ENCODE data around the gene BAZ2B. TPM values are rescaled to one million over a fixed set of nuclear protein-coding genes. Genes with fewer than 3 reads are reported as not detected.

The BAZ2B gene
- total and polyA plus RNA-seq, 4 donors: 18.3 to 266 (median 39.5) TPM

DNA sequence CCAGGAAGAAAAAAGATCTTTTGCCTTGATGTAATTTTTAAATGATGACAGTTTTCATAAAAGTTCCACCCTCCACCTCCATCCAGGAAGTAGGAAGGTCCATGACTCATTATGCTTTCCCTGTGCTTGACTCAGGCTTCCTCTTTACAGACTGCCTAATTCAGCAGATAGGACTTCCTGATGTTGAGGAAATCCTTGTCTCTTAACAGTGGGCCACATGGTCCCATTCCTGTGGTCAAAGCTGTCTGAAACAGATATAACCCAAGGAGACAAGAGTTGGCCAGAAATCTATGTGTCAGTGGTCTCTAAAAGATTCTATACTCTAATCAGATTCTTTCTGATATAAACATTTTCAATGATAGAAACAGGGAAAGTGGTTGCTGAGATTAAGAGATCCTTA lies 119.1 kb downstream of the BAZ2B start:
- no peak overlapping the region for H3K9ac ChIP-seq (ENCODE audit: insufficient read depth in 1 of 2, low read length in 2 of 2)
- H3K4me1 ChIP-seq (ENCODE audit: control insufficient read depth in 5 of 5, insufficient read depth in 5 of 5, low read length in 5 of 5): peaks cover 0 to 3% (median 0%) of the 10 kb centered on the region in 5 donors
- TF ChIP-seq CTCF (IDR thresholded peaks at IDR 0.05; ENCODE audit: control extremely low read depth, extremely low read depth): no peak
- peak; percentile 14 to 56 (median 45) for DNase-seq
- peak overlapping the region in 1 of 2 donors; percentile 21 for H3K27ac ChIP-seq (ENCODE audit: low read depth in 1 of 2, low read length in 1 of 2)
- H3K36me3 ChIP-seq (ENCODE audit: control insufficient read depth in 4 of 4, insufficient read depth in 4 of 4, low read length in 4 of 4): peaks cover 0 to 6% (median 1%) of the 10 kb centered on the region in 4 donors
- no peak overlapping the region for H3K4me3 ChIP-seq
- H3K9me3 ChIP-seq (ENCODE audit: control insufficient read depth in 4 of 4, insufficient read depth in 3 of 4, low read length in 3 of 4): peaks cover 0 to 6% (median 3%) of the 10 kb centered on the region in 4 donors
- H3K27me3 ChIP-seq (ENCODE audit: control insufficient read depth in 3 of 3, insufficient read depth in 3 of 3, low read length in 2 of 3): no peaks in the 10 kb centered on the region
- ATAC-seq (ENCODE audit: insufficient read depth, low FRiP score): peak; percentile 97

GRCh38 chr2:159489476-159489875 lies 126.9 kb downstream of the BAZ2B start:
- TF ChIP-seq CTCF (IDR thresholded peaks at IDR 0.05; ENCODE audit: control extremely low read depth, extremely low read depth): no peak
- no peak overlapping the region for H3K4me3 ChIP-seq
- peaks cover 0 to 2% (median 0%) of the 10 kb centered on the region in 5 donors for H3K4me1 ChIP-seq (ENCODE audit: control insufficient read depth in 5 of 5, insufficient read depth in 5 of 5, low read length in 5 of 5)
- H3K9me3 ChIP-seq (ENCODE audit: control insufficient read depth in 4 of 4, insufficient read depth in 3 of 4, low read length in 3 of 4): no peaks in the 10 kb centered on the region
- 97 to 99% methylated on average over 2 of the region's 2 CpGs for WGBS, 2 donors
- no peak overlapping the region for H3K9ac ChIP-seq (ENCODE audit: insufficient read depth in 1 of 2, low read length in 2 of 2)
- DNase-seq (no peak), ATAC-seq (ENCODE audit: insufficient read depth, low FRiP score) (no peak)
- H3K27me3 ChIP-seq (ENCODE audit: control insufficient read depth in 3 of 3, insufficient read depth in 3 of 3, low read length in 2 of 3): no peaks in the 10 kb centered on the region
- no peak overlapping the region for H3K27ac ChIP-seq (ENCODE audit: low read depth in 1 of 2, low read length in 1 of 2)
- peaks cover 0 to 1% (median 0%) of the 10 kb centered on the region in 4 donors for H3K36me3 ChIP-seq (ENCODE audit: control insufficient read depth in 4 of 4, insufficient read depth in 4 of 4, low read length in 4 of 4)

DNA sequence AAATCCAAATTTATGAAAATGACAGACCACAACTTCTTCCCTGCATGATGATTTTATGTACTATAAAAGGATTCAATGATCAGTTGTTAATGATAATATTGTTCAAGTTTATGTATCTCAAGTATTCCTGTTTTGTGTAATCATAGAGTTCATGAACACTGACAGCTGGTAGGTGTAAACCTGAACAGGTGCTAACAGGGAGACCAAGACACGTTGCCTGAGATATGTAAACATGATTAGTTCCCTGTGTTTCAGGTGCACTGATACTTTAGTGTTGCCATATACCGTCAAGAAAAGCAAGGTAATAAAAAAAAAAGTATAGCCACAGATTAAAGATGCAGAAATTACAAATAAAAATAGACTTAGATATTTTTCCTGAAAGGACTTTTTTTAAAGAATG lies 131.8 kb downstream of the BAZ2B start:
- no peak for TF ChIP-seq CTCF (IDR thresholded peaks at IDR 0.05; ENCODE audit: control extremely low read depth, extremely low read depth)
- H3K4me3 ChIP-seq: no peak overlapping the region
- 70 to 88% methylated on average over 2 of the region's 2 CpGs for WGBS, 2 donors
- no peaks in the 10 kb centered on the region for H3K9me3 ChIP-seq (ENCODE audit: control insufficient read depth in 4 of 4, insufficient read depth in 3 of 4, low read length in 3 of 4)
- peaks cover 0 to 2% (median 0%) of the 10 kb centered on the region in 5 donors for H3K4me1 ChIP-seq (ENCODE audit: control insufficient read depth in 5 of 5, insufficient read depth in 5 of 5, low read length in 5 of 5)
- H3K9ac ChIP-seq (ENCODE audit: insufficient read depth in 1 of 2, low read length in 2 of 2): no peak overlapping the region
- no peak overlapping the region for H3K27ac ChIP-seq (ENCODE audit: low read depth in 1 of 2, low read length in 1 of 2)
- H3K27me3 ChIP-seq (ENCODE audit: control insufficient read depth in 3 of 3, insufficient read depth in 3 of 3, low read length in 2 of 3): no peaks in the 10 kb centered on the region
- H3K36me3 ChIP-seq (ENCODE audit: control insufficient read depth in 4 of 4, insufficient read depth in 4 of 4, low read length in 4 of 4): no peaks in the 10 kb centered on the region
- ATAC-seq (ENCODE audit: insufficient read depth, low FRiP score) (no peak), DNase-seq (no peak)

GRCh38 chr2:159476329-159476728 lies 140.0 kb downstream of the BAZ2B start:
- 96 to 98% methylated on average over 2 of the region's 2 CpGs for WGBS, 2 donors
- Histone ChIP-seq H3K9me3 (ENCODE audit: control insufficient read depth in 4 of 4, insufficient read depth in 3 of 4, low read length in 3 of 4) (no peaks in the 10 kb centered on the region), H3K36me3 (ENCODE audit: control insufficient read depth in 4 of 4, insufficient read depth in 4 of 4, low read length in 4 of 4) (peaks cover 6 to 11% (median 8%) of the 10 kb centered on the region in 4 donors), H3K27me3 (ENCODE audit: control insufficient read depth in 3 of 3, insufficient read depth in 3 of 3, low read length in 2 of 3) (no peaks in the 10 kb centered on the region), H3K9ac (ENCODE audit: insufficient read depth in 1 of 2, low read length in 2 of 2) (no peak overlapping the region), H3K27ac (ENCODE audit: low read depth in 1 of 2, low read length in 1 of 2) (no peak overlapping the region), H3K4me3 (no peak overlapping the region), H3K4me1 (ENCODE audit: control insufficient read depth in 5 of 5, insufficient read depth in 5 of 5, low read length in 5 of 5) (no peaks in the 10 kb centered on the region)
- TF ChIP-seq CTCF (IDR thresholded peaks at IDR 0.05; ENCODE audit: control extremely low read depth, extremely low read depth): no peak
- DNase-seq (no peak), ATAC-seq (ENCODE audit: insufficient read depth, low FRiP score) (no peak)
